ENCODE data around the gene NFE2L3.

Gene NFE2L3

DNA sequence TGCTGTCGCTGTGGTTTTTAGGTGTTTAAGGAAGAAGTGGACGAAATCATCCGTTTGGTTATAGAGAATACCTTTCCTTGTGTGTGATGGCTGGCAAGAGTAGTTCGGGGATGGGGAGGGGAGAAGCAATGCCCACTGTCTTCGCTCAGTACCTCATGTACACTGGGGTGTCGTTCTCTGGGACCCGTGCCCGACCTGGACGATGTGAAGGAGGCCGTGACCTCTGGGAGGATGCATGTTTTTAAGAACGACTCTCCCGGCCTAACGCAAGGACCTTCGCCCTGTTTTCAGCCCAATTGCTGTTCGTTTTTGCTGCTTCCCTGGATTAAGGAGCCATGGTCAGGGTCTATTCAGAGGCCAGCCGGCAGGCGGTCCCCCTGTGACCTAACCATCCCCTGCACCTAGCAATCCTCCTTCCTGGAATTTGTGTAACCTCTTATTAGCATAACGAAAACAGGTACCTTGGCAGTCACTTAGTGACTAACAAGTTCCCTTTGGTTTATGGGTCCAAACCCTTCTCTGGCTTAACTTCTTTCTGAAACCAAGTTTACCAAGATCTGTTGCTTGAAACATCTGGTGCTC, 1.3 kb downstream of the NFE2L3 start:
- TF ChIP-seq, protein P1, sequence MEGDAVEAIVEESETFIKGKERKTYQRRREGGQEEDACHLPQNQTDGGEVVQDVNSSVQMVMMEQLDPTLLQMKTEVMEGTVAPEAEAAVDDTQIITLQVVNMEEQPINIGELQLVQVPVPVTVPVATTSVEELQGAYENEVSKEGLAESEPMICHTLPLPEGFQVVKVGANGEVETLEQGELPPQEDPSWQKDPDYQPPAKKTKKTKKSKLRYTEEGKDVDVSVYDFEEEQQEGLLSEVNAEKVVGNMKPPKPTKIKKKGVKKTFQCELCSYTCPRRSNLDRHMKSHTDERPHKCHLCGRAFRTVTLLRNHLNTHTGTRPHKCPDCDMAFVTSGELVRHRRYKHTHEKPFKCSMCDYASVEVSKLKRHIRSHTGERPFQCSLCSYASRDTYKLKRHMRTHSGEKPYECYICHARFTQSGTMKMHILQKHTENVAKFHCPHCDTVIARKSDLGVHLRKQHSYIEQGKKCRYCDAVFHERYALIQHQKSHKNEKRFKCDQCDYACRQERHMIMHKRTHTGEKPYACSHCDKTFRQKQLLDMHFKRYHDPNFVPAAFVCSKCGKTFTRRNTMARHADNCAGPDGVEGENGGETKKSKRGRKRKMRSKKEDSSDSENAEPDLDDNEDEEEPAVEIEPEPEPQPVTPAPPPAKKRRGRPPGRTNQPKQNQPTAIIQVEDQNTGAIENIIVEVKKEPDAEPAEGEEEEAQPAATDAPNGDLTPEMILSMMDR (conservative IDR thresholded peaks at IDR 0.05; ENCODE audit: low read depth) = no peak
- H3K27ac ChIP-seq = no peak overlapping the region
- POLR2A ChIA-PET (ENCODE audit: low non-redundant PET) = no interaction called here
- no peak for DNase-seq (ENCODE audit: low spot score)
- CTCF ChIA-PET = no interaction called here

DNA sequence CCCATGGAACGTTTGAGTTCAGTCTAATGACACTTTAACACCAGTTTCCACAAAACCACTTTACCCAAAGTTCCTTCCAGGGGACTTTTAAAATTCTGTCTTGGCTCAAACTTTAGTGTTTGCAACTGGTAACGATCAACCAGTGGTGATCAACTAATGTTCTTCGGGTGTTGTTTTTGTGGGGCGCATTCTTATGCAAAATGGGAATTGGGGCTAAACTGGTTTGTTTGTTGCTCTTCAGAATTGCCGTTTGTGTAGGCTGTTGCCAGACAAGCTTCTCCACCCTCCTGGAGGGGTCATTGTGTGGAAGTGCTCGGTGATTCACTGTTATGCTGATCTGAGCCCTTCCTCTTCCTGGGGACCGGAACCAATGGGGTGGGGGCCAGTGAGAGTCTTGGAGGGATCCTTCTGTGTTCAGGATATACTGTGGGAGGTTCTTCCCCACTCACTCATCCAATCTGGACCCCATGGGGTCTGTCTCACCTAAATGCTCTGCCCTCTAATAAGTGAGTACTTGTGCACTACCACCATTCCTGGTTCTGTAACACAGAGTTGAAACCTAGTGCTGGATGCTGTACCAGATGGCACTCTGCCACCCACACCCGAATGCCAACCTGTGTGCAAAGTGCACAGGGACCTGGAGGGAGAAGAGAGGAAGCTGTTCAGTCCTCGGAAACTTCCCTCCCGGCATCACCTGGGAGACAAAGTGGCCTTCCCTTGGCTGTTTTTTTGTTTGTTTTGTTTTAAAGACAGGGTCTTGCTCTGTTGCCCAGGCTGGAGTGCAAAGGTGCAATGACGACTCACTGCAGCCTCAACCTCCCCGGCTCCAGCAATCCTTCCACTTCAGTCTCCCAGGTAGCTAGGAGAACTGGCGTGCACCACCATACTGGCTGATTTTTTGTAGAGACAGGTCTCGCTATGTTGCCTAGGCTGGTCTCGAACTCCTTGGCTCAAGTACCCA, 2.1 kb downstream of the NFE2L3 start:
- H3K27ac ChIP-seq = no peak overlapping the region
- ChIA-PET POLR2A (ENCODE audit: low non-redundant PET) (no interaction called here), CTCF (no interaction called here)
- no peak for DNase-seq (ENCODE audit: low spot score)
- TF ChIP-seq, protein P1 (conservative IDR thresholded peaks at IDR 0.05; ENCODE audit: low read depth) = no peak

DNA sequence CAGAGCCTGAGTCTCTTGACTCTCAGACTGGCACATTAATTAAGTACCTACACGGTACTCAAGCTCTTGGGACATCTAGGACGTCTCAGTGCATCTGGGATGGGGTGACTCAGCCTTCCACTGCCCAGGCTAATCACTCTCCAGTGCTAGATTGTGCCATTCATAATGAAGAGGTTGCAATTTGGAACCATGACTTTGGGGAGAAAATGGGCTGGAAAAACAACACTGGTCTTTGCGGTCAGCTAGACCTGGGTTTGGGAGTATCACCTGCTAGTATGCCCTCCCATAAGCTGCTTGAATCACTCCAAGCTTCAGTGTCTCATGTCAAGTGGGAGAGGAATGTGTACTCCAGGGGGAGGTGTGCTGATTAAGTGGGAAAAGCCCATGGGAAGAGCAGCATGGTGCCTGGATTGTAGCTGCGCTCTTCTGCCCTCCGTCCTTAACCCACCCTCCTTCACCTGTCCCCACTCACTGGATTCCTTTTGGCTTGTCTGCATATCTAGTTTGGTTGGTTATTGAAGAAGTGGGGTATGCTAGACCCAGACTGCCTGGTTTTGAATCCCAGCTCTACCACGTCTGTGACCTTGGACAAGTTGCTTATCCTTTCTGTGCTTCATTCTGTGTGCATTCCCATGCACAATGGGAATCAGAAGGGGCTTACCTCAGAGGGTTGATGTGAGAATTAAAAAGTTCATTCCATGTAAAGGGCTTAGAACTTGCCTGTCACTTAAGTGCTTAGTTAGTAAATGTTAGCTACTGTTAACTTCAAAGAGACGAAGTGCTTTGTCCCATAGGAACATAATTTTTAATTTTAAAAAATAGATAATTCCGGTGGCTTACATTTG, 3.8 kb downstream of the NFE2L3 start:
- H3K27ac ChIP-seq = no peak overlapping the region
- no peak for DNase-seq (ENCODE audit: low spot score)
- TF ChIP-seq, protein P1 (conservative IDR thresholded peaks at IDR 0.05; ENCODE audit: low read depth) = no peak
- ChIA-PET POLR2A (ENCODE audit: low non-redundant PET) (no interaction called here), CTCF (interaction anchor here (0.6 to 0.7 kb wide), 3 partner anchors 21 to 77 kb away, joined by 3 to 4 read pairs (median 3); no protein-coding TSS in a partner anchor)

DNA sequence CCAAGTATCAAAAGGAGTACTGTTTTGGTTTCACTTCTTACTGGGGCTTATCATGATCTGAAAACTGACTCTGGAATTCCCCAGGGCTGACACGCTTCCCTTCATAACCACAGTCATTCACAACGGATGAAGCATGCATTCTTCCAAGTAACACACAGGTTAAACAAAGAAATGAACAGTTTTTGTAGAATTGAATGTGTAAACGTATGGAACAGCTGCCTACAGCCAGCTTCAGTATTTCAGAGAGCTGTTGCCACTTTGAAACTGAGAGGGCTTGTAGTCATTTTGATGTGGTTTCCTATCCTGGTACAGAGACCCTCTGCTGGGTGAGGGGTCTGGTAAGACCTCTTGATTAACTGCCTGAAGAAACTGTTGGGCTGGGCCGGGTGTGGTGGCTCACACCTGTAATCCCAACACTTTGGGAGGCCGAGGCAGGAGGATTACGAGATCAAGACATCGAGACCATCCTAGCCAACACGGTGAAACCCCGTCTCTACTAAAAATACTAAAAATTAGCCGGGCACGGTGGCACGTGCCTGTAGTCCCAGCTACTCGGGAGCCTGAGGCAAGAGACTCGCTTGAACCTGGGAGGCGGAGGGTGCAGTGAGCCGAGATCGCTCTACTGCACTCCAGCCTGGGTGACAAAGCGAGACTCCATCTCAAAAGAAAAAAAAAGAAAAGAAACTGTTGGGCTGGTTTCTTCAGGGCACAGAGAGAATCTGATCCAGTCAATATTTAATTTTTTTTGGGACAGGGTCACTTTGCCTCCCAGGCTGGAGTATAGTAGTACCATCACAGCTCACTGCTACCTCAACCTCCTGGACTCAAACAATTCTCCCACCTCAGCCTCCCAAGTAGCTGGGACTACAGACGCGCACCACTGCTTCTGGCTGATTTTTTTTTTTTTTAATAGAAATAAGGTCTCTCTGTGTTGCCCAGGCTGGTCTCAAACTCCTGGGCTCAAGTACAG, 4.7 kb downstream of the NFE2L3 start:
- peak; percentile 73 for DNase-seq (ENCODE audit: low spot score)
- ChIA-PET CTCF (interaction anchor here (0.6 to 0.7 kb wide), 3 partner anchors 11 to 94 kb away, joined by 3 to 4 read pairs (median 4); no protein-coding TSS in a partner anchor), POLR2A (ENCODE audit: low non-redundant PET) (interaction anchor here (0.7 kb wide), 1 partner anchor 43 kb away, joined by 4 read pairs; no protein-coding TSS in a partner anchor)
- no peak overlapping the region for H3K27ac ChIP-seq
- TF ChIP-seq, protein P1 (conservative IDR thresholded peaks at IDR 0.05; ENCODE audit: low read depth) = no peak

DNA sequence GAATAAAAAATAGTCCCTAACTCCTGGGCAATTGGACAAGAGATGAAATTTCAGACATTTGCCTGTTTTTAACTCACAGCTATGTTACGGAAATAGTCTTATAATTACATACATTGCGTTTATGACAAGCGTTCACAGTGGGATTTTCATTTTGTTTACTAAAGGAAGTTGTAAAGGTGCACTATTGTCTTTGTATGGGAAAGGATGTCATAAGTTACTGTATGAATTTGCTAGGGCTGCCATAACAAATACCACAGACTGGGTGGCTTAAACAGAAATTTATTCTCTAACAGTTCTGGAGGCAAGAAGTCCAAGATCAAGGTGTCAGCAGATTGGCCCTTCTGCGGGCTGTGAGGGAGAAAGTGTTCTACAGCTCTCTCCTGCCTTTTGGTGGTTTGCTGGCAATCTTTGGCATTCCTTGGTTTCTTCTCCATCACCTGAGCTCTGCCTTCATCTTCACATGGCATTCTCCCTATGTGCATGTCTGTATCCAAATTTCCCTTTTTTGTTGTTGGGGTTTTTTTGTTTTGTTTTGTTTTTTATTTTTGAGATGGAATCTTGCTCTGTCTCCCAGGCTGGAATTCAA, 5.6 kb downstream of the NFE2L3 start:
- no peak for DNase-seq (ENCODE audit: low spot score)
- POLR2A ChIA-PET (ENCODE audit: low non-redundant PET) = no interaction called here
- no peak overlapping the region for H3K27ac ChIP-seq
- CTCF ChIA-PET = interaction anchor here (0.6 to 1.0 kb wide), 3 partner anchors 8 to 95 kb away, joined by 3 to 4 read pairs (median 3); no protein-coding TSS in a partner anchor
- TF ChIP-seq, protein P1 (conservative IDR thresholded peaks at IDR 0.05; ENCODE audit: low read depth) = no peak

Data from RWPE1 (cell line).